ENCODE data around the gene ZBTB17. TPM values are rescaled to one million over a fixed set of nuclear protein-coding genes. Genes with fewer than 3 reads are reported as not detected.

ZBTB17 gene
- total and polyA plus RNA-seq, 2 of the 8 experiments (the other 6 are each of a cell fraction or from before 2014, with no cell fraction given), result 24.7 to 36.2 TPM

DNA sequence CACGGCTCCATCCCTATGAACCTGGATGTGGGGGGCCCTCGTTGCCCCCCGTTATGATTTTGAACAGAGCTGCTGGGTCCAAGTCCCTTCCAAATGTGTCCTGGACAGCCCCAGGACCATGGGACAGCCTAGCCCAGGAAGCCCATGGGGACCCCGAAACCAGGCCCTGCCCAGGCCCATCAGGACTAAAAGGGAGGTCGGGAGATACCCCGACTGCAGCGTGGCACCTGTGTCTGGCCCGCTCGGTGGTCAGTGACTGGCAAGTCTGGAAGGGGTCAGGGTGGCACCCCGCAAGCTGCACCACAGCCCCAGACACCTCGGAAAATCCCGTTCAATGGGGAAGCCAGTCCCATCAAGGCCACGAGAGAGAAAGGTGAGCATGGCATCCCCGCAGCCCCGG is 17.8 kb upstream of the ZBTB17 start (continued):
- TF ChIP-seq, protein P1, sequence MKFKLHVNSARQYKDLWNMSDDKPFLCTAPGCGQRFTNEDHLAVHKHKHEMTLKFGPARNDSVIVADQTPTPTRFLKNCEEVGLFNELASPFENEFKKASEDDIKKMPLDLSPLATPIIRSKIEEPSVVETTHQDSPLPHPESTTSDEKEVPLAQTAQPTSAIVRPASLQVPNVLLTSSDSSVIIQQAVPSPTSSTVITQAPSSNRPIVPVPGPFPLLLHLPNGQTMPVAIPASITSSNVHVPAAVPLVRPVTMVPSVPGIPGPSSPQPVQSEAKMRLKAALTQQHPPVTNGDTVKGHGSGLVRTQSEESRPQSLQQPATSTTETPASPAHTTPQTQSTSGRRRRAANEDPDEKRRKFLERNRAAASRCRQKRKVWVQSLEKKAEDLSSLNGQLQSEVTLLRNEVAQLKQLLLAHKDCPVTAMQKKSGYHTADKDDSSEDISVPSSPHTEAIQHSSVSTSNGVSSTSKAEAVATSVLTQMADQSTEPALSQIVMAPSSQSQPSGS (IDR thresholded peaks at IDR 0.05; ENCODE audit: low read length), result no peak
- TF ChIP-seq POLR2AphosphoS5 (IDR thresholded peaks at IDR 0.05; ENCODE audit: low read depth, low read length) (no peak), GABPA (IDR thresholded peaks at IDR 0.05; ENCODE audit: borderline replicate concordance, insufficient read depth, low read length) (no peak), HDAC2 (IDR thresholded peaks at IDR 0.05; ENCODE audit: borderline replicate concordance in 1 of 2, low read depth in 2 of 2, low read length in 2 of 2) (no peak), JUN (IDR thresholded peaks at IDR 0.05; ENCODE audit: low read depth, low read length) (no peak), RNF2 (IDR thresholded peaks at IDR 0.05; ENCODE audit: borderline replicate concordance, low read depth, low read length, missing control alignments, poor library complexity, severe bottlenecking) (no peak), CTBP2 (IDR thresholded peaks at IDR 0.05; ENCODE audit: borderline replicate concordance, insufficient read depth, insufficient read length, low read length) (no peak)
- TF ChIP-seq, protein P2, sequence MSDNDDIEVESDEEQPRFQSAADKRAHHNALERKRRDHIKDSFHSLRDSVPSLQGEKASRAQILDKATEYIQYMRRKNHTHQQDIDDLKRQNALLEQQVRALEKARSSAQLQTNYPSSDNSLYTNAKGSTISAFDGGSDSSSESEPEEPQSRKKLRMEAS (IDR thresholded peaks at IDR 0.05), result no peak

Data from H1 (cell line).